ENCODE results near the gene LEO1. TPM values are rescaled to one million over a fixed set of nuclear protein-coding genes. Genes with fewer than 3 reads are reported as not detected.

Gene LEO1
- polyA plus RNA-seq (2011; rRNA removed) = 1.3 and 4.5 TPM in 2 replicates
- polyA minus RNA-seq (2011; rRNA and poly(A)+ RNA removed) = 0.76 and 2.5 TPM in 2 replicates

GRCh38 chr15:51971375-51972133, at the start of gene LEO1:
LEO1 (minus strand) TSS chr15:51971778; CDS start chr15:51971745, 33 bp downstream.
- peak; percentile 70 for DNase-seq (ENCODE audit: low read depth)
- H3K27me3 ChIP-seq (ENCODE audit: control insufficient read depth, insufficient read depth, low read length) = no peaks in the 10 kb centered on the region
- no peaks in the 10 kb centered on the region for H3K36me3 ChIP-seq (ENCODE audit: control insufficient read depth, insufficient read depth, low read length)
- CTCF ChIA-PET = interaction anchor here (0.9 to 3.5 kb wide), 17 partner anchors 8 to 257 kb away, joined by 3 to 16 read pairs (median 4); no protein-coding TSS in a partner anchor
- POLR2A ChIA-PET = interaction anchor here (0.6 to 1.3 kb wide), 2 partner anchors 10 to 14 kb away, joined by 7 to 8 read pairs; no protein-coding TSS in a partner anchor
- peak within 1 kb of the TSS; percentile 68 for H3K4me3 ChIP-seq (ENCODE audit: low read depth, low read length)
- peak; percentile 64 for TF ChIP-seq CTCF (IDR thresholded peaks at IDR 0.05; ENCODE audit: insufficient read depth, low read depth, low read length)

- TF ChIP-seq CTCF (IDR thresholded peaks at IDR 0.05; ENCODE audit: insufficient read depth, low read depth, low read length) = no peak
- H3K4me3 ChIP-seq (ENCODE audit: low read depth, low read length) = peak overlapping the region; percentile 56
- DNase-seq (ENCODE audit: low read depth) = peak; percentile 56
- ChIA-PET CTCF (no interaction called here), POLR2A (no interaction called here)
- H3K27me3 ChIP-seq (ENCODE audit: control insufficient read depth, insufficient read depth, low read length) = no peaks in the 10 kb centered on the region
- peaks cover 1% of the 10 kb centered on the region; the same call in 1 of the 2 replicates for H3K36me3 ChIP-seq (ENCODE audit: control insufficient read depth, insufficient read depth, low read length)
These were observed 49.6 kb upstream of the LEO1 start for GRCh38 chr15:52021128-52021671.

GRCh38 chr15:52020221-52021085, 48.9 kb upstream of the LEO1 start:
- Histone ChIP-seq H3K27me3 (ENCODE audit: control insufficient read depth, insufficient read depth, low read length) (no peaks in the 10 kb centered on the region), H3K4me3 (ENCODE audit: low read depth, low read length) (peak overlapping the region; percentile 56), H3K36me3 (ENCODE audit: control insufficient read depth, insufficient read depth, low read length) (peaks cover 1% of the 10 kb centered on the region; the same call in 1 of the 2 replicates)
- no peak for TF ChIP-seq CTCF (IDR thresholded peaks at IDR 0.05; ENCODE audit: insufficient read depth, low read depth, low read length)
- ChIA-PET POLR2A (interaction anchor here (0.6 kb wide), 1 partner anchor 137 kb away, joined by 9 read pairs; no protein-coding TSS in a partner anchor), CTCF (interaction anchor here (0.7 to 1.5 kb wide), 4 partner anchors 18 to 102 kb away, joined by 3 to 5 read pairs (median 3); no protein-coding TSS in a partner anchor)
- no peak for DNase-seq (ENCODE audit: low read depth)

GRCh38 chr15:52019394-52020220, 48.0 kb upstream of the LEO1 start:
- H3K36me3 ChIP-seq (ENCODE audit: control insufficient read depth, insufficient read depth, low read length) = peaks cover 1% of the 10 kb centered on the region; the same call in 1 of the 2 replicates
- H3K27me3 ChIP-seq (ENCODE audit: control insufficient read depth, insufficient read depth, low read length) = no peaks in the 10 kb centered on the region
- no peak for DNase-seq (ENCODE audit: low read depth)
- TF ChIP-seq CTCF (IDR thresholded peaks at IDR 0.05; ENCODE audit: insufficient read depth, low read depth, low read length) = no peak
- ChIA-PET CTCF (interaction anchor here (0.7 to 1.5 kb wide), 4 partner anchors 19 to 103 kb away, joined by 3 to 5 read pairs (median 3); no protein-coding TSS in a partner anchor), POLR2A (no interaction called here)
- peak overlapping the region; percentile 56 for H3K4me3 ChIP-seq (ENCODE audit: low read depth, low read length)

Data from BJ (cell line).